NCI-H2029 (cell line): ENCODE results near the gene DISC1.

Source experiments
- DNase-seq: peaks from one replicate; lab custom pipeline; 2025; lab: John Stamatoyannopoulos, UW

Gene DISC1

GRCh38 chr1:231695439-231696255 is 69.1 kb downstream of the DISC1 start:
- no peak for DNase-seq

- no peak for DNase-seq
Observed at GRCh38 chr1:231699784-231700183, 73.2 kb downstream of the DISC1 start.

GRCh38 chr1:231701306-231701705 is 74.7 kb downstream of the DISC1 start:
- DNase-seq = no peak

- no peak for DNase-seq
Observed at GRCh38 chr1:231702331-231702730, 75.7 kb downstream of the DISC1 start.

GRCh38 chr1:231702804-231703203 is 76.2 kb downstream of the DISC1 start:
- DNase-seq = no peak

GRCh38 chr1:231705806-231706760 is 79.5 kb downstream of the DISC1 start:
- no peak for DNase-seq

GRCh38 chr1:231706934-231707333 is 80.3 kb downstream of the DISC1 start:
- DNase-seq = no peak

- DNase-seq = no peak
Observed at GRCh38 chr1:231707407-231707806, 80.8 kb downstream of the DISC1 start.

GRCh38 chr1:231708394-231708793 is 81.8 kb downstream of the DISC1 start:
- DNase-seq = no peak

- no peak for DNase-seq
Observed at GRCh38 chr1:231714440-231714839, 87.8 kb downstream of the DISC1 start.

- no peak for DNase-seq
Observed at GRCh38 chr1:231715816-231716722, 89.5 kb downstream of the DISC1 start.

GRCh38 chr1:231716879-231717278 is 90.3 kb downstream of the DISC1 start:
- no peak for DNase-seq

GRCh38 chr1:231719485-231720183 is 93.0 kb downstream of the DISC1 start:
- no peak for DNase-seq

- no peak for DNase-seq
Observed at GRCh38 chr1:231720652-231721325, 94.2 kb downstream of the DISC1 start.

GRCh38 chr1:231721436-231721835 is 94.8 kb downstream of the DISC1 start:
- no peak for DNase-seq

- no peak for DNase-seq
Observed at GRCh38 chr1:231722356-231722755, 95.8 kb downstream of the DISC1 start.

GRCh38 chr1:231723146-231723545 is 96.6 kb downstream of the DISC1 start:
- DNase-seq = no peak

- DNase-seq = no peak
Observed at GRCh38 chr1:231724041-231724440, 97.5 kb downstream of the DISC1 start.

GRCh38 chr1:231724876-231725647 is 98.5 kb downstream of the DISC1 start:
- peak; percentile 17 for DNase-seq

GRCh38 chr1:231727171-231727570 is 100.6 kb downstream of the DISC1 start:
- DNase-seq = no peak
